HG03159 (cell line): ENCODE data around the gene GPANK1.
A peak's percentile ranks its signal among the peaks of the same experiment; 100 is the strongest.

Source experiments
- ATAC-seq: cut with Tn5 transposase; IDR thresholded peaks from one replicate; pipeline ENCODE4 v1.9.1; 2021; ENCODE audit warnings: mild to moderate bottlenecking, moderate library complexity; ENCODE audit not compliant: unreplicated experiment

GPANK1 gene

DNA sequence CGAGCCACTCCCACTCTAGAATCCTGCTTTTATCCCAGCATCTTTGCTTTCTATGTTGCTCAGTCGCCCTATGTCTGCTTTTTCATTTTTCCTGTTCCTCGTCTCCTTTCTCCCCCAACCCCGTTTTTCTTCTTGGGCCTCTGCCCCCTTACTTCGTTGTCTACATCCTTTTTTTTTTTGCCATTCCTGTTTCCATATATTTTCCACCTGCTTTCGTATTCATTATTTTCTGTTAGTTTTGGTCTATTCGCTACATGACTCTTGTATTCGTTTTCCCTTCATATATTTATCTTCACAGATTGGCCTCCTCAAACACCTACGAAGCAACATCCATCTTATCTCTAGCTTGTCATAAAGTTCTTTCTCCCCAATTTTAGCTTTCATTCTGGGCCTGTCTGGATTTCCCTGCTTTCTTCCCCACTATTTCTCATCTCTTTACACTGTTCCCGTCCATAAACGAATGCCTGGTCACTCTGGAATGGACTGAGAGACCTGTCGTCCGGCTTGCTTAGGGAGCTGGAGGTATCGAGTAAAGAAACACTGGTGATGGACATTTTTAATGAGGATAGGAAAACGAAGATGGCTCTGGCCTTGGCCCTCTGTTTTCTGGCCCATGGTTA is 43.4 kb downstream of the GPANK1 start:
- no peak for ATAC-seq

DNA sequence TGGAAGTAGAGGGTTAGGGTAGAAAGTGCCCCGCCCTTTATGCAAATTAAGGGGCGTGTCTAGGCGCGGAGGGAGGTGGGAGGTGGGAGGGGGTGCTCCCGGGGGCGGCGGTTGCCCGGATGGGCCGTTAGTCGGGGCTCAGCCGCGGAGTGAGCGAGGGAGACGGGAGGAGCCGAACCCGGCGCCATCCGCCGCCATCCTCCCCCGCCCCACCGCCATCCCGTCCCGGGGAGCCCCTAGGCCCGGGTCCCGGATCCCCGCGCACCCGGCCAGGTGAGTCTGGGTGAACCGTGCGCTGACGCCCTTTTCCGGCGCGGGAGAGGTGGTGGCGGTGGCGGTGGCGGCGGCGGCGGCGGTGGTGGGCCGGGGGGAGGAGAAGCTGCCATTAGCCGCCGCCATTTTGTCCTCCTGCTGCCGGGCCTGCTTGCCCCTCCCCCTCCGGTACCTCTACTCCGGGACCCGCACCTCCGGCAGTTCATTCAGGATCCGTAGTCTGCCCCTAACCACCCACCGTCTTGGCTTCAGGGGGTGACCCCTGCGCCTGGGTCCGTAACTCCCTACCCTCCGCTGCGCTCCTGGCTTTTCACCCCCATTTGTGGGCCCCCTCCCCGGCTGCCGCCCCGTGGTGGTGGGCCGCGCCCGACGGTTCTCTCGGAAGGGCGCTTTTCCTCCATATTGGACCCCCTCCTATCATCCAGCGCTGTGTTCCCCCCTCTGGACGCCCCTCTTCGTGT is 44.0 kb downstream of the GPANK1 start, which contains the start of gene PRRC2A:
Gene PRRC2A (plus strand): TSS at position 130 of the 734 bp plus-strand sequence. CDS start 2,075 bp downstream, outside the sequence.
- ATAC-seq = peak; percentile 48

DNA sequence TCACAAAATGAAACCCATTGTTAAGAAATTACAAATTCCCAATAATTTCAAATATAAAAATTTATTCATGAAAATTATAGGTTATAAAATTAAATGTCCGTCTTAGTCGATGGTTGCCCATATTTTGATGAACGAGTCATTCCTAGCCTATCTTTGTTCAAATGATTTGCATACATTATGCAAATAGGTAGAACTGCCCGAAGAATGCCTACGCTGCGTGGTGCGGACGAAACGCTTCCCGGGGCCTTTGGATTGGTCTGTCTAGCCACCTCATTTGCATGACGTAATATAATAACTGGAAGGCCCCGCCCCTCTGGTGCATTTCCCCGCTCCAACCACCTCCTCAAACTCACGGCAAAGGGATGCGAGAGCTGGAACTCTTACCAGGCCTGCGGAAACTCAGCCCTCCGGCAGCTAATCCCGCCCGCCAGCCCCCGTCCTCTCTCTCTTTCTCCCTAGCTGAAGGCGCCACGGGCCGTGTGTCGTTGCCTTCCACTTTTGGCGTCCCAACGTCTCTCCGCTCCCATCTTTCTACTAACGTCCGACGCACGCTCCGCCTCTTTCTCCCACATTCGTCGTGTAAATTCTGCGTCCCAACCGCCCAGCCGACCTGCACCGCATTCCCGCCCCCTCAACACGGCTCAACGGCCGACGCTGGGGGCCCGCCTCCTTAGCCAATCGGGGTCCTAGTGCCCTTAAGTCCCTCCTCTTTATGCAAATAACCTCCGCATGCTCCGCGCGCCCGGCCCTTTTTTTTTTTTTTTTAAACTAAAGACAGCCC is 44.8 kb downstream of the GPANK1 start:
- ATAC-seq = peak; percentile 78

GRCh38 chr6:31617010-31617409 is 47.8 kb downstream of the GPANK1 start:
- ATAC-seq = no peak

GRCh38 chr6:31615748-31616147 is 49.0 kb downstream of the GPANK1 start:
- no peak for ATAC-seq

- no peak for ATAC-seq
Observed at GRCh38 chr6:31614684-31615578, 49.9 kb downstream of the GPANK1 start, which contains the start of gene AIF1. TSS of gene AIF1 (plus strand) at chr6:31615234. CDS start at chr6:31615330, 96 bp downstream.

GRCh38 chr6:31614075-31614619 is 50.6 kb downstream of the GPANK1 start:
- ATAC-seq = no peak
